K562 (cell line): ENCODE results near the gene PEX5L. TPM values are rescaled to one million over a fixed set of nuclear protein-coding genes. Genes with fewer than 3 reads are reported as not detected.

Experiments used
- ATAC-seq: fragments of 200-7000 bp; cut with Tn5 transposase; 3 replicates; pipeline ENCODE4 v1.9.1; 2020; ENCODE audit warnings: moderate library complexity
- BruUV-seq: library from RNA; stranded (reverse); fragments of 400-500 nt; replicated peaks from 2 replicates; lab custom pipeline; 2021; lab: Mats Ljungman, UMichigan
- CTCF ChIA-PET: fragments of 300-600 bp; formaldehyde crosslinking; extraction: SDS; loops from one replicate; lab custom pipeline; 2021; ENCODE audit warnings: low intra/inter-chr PET ratio; lab: Yijun Ruan, JAX
- POLR2A ChIA-PET: fragments of 300-600, 350-650 bp; sonication (Branson Sonifier 250); formaldehyde crosslinking; extraction: SDS; loops from one replicate; lab custom pipeline; 2021; ENCODE audit warnings: antibody characterized with exemption, inconsistent platforms; lab: Yijun Ruan, JAX
- DNase-seq, 4 experiments: peaks; one replicate each; pipeline versions ENCODE4 v3.0.0 to v3.0.0-alpha.2; 2011 to 2018; ENCODE audit warnings: low spot score in 3 of 4, mixed read lengths in 3 of 4; ENCODE audit errors: extremely low read depth in 1 of 4
- FAIRE-seq: peaks from 2 replicates; lab custom pipeline; 2011; peaks lifted over from hg19 to GRCh38; lab: Jason Lieb, UNC
- H2AFZ ChIP-seq: 2 replicates; pipeline ENCODE4 v1.6.0; 2011; ENCODE audit warnings: low read depth, low read length, control low read depth, inconsistent platforms
- H3K27ac ChIP-seq: fragments of 200-600 bp; 3 replicates; pipeline ENCODE4 v1.8.0; 2011; ENCODE audit warnings: low read depth, mild to moderate bottlenecking, control low read depth, inconsistent platforms, low read length, moderate library complexity, mixed read lengths; ENCODE audit errors: extremely low read depth
- H3K27me3 ChIP-seq, 2 experiments: fragments of 300-600 bp in 1 of 2; 2 replicates in 1 of 2; 3 replicates in 1 of 2; pipeline versions ENCODE4 v1.6.0 to v1.8.0; 2011; ENCODE audit warnings: inconsistent platforms in 2 of 2, low read length in 2 of 2, mild to moderate bottlenecking in 1 of 2, mixed read lengths in 1 of 2, moderate library complexity in 1 of 2; ENCODE audit not compliant: control insufficient read depth in 2 of 2, insufficient read depth in 2 of 2
- H3K36me3 ChIP-seq: fragments of 300-600 bp; 3 replicates; pipeline ENCODE4 v1.8.0; 2011; ENCODE audit warnings: mild to moderate bottlenecking, low read length, inconsistent platforms; ENCODE audit not compliant: control insufficient read depth, insufficient read depth
- H3K4me1 ChIP-seq, 2 experiments: fragments of 200-600 bp in 1 of 2; replicated peaks in 1 of 2; 2 replicates in 1 of 2; 3 replicates in 1 of 2; pipeline versions ENCODE4 v1.5.1 to v1.8.0; 2011; ENCODE audit warnings: inconsistent platforms in 2 of 2, low read length in 2 of 2, mild to moderate bottlenecking in 1 of 2, mixed read lengths in 1 of 2, moderate library complexity in 1 of 2; ENCODE audit not compliant: control insufficient read depth in 2 of 2, insufficient read depth in 2 of 2
- H3K4me2 ChIP-seq: 2 replicates; pipeline ENCODE4 v1.6.1; 2011; ENCODE audit warnings: low read length, control low read depth, inconsistent platforms, mixed read lengths; ENCODE audit not compliant: insufficient read depth
- H3K4me3 ChIP-seq: fragments of 200-600 bp; sonication (generic), shearing (Covaris generic); 2 replicates; pipeline ENCODE4 v1.5.1; 2016; ENCODE audit warnings: control low read depth, inconsistent platforms
- H3K79me2 ChIP-seq: fragments of 200-600 bp; 3 replicates; pipeline ENCODE4 v1.8.0; 2011; ENCODE audit warnings: low read length, inconsistent platforms; ENCODE audit not compliant: control insufficient read depth, insufficient read depth
- H3K9ac ChIP-seq, 2 experiments: 2 replicates each; pipeline versions ENCODE4 v1.6.0 to v1.6.1; 2011; ENCODE audit warnings: low read depth in 2 of 2, low read length in 2 of 2, control low read depth in 1 of 2, inconsistent platforms in 1 of 2, mild to moderate bottlenecking in 1 of 2, mixed read lengths in 1 of 2; ENCODE audit not compliant: insufficient read depth in 1 of 2
- H3K9me1 ChIP-seq: one replicate; pipeline ENCODE4 v1.6.0; 2011; ENCODE audit warnings: inconsistent platforms, mild to moderate bottlenecking, low read length, moderate library complexity; ENCODE audit not compliant: control insufficient read depth, insufficient read depth
- H3K9me3 ChIP-seq: replicated peaks from 2 replicates; pipeline ENCODE4 v1.5.1; 2011; ENCODE audit warnings: low read depth, low read length, inconsistent platforms; ENCODE audit not compliant: control insufficient read depth, insufficient read depth
- H4K20me1 ChIP-seq: replicated peaks from 2 replicates; pipeline ENCODE4 v1.6.1; 2011; ENCODE audit warnings: low read length, inconsistent platforms, mixed read lengths; ENCODE audit not compliant: control insufficient read depth, insufficient read depth
- BMI1 ChIP-seq: fragments of 150-350 bp; IDR thresholded peaks from 2 replicates; pipeline ENCODE4 v1.6.1; 2014; ENCODE audit warnings: low read length
- HDAC3 ChIP-seq: fragments of 450-650 bp; IDR thresholded peaks from 2 replicates; pipeline ENCODE4 v1.6.1; 2018; ENCODE audit warnings: borderline replicate concordance, mild to moderate bottlenecking, moderate library complexity; ENCODE audit not compliant: partially characterized antibody
- HOXB6 ChIP-seq: fragments of 250-450 bp; sonication (Bioruptor Pico); IDR thresholded peaks from 2 replicates; pipeline ENCODE4 v1.5.1; 2022; ENCODE audit warnings: mild to moderate bottlenecking, borderline replicate concordance
- LCOR ChIP-seq: sonication (generic); formaldehyde crosslinking; IDR thresholded peaks from 2 replicates; pipeline ENCODE4 v1.8.0; 2022; ENCODE audit warnings: mild to moderate bottlenecking, missing genetic modification reagents
- POU5F1 ChIP-seq: fragments of 150-350 bp; IDR thresholded peaks from 2 replicates; pipeline ENCODE4 v1.6.1; 2014; ENCODE audit warnings: borderline replicate concordance, low read length, low read depth, mild to moderate bottlenecking; ENCODE audit not compliant: partially characterized antibody
- RBM17 ChIP-seq: fragments of 200-400 bp; formaldehyde crosslinking; IDR thresholded peaks from 2 replicates; pipeline ENCODE4 v1.6.1; 2017; ENCODE audit warnings: low read depth, mild to moderate bottlenecking, low read length, borderline replicate concordance
- SMAD4 ChIP-seq: fragments of 250-450 bp; sonication (Bioruptor Pico); conservative IDR thresholded peaks from 2 replicates; pipeline ENCODE4 v1.8.0; 2021; ENCODE audit warnings: inconsistent platforms, mild to moderate bottlenecking, moderate library complexity
- SMARCA5 ChIP-seq: fragments of 450-650 bp; IDR thresholded peaks from 2 replicates; pipeline ENCODE4 v1.6.1; 2016
- SMARCC2 ChIP-seq: fragments of 450-650 bp; IDR thresholded peaks from 2 replicates; pipeline ENCODE4 v1.6.1; 2017; ENCODE audit warnings: antibody characterized with exemption, moderate library complexity, mild to moderate bottlenecking, low read depth
- SMC3 ChIP-seq: conservative IDR thresholded peaks from 2 replicates; pipeline ENCODE4 v1.6.1; 2011; ENCODE audit warnings: low read depth, low read length, improper control_type of control experiment; ENCODE audit not compliant: insufficient read depth
- ZC3H11A ChIP-seq: IDR thresholded peaks from 2 replicates; pipeline ENCODE4 v1.6.1; 2012; ENCODE audit warnings: low read depth, low read length, improper control_type of control experiment
- WGBS: fragments of 100-300 bp; shearing (Covaris generic); methylation state at CpG from one replicate; pipeline ENCODE4 v1.1.6; 2016; ENCODE audit warnings: low coverage, mixed read lengths; ENCODE audit not compliant: insufficient coverage; ENCODE audit errors: missing lambda C conversion rate; 5-methylcytosine and 5-hydroxymethylcytosine counted together
- in situ Hi-C: fragments of 300-500 bp; cut with MboI; formaldehyde crosslinking; loops from 4 replicates; pipeline ENCODE4 v1.15.0; 2018; ENCODE audit warnings: inconsistent platforms, mixed read lengths
- intact Hi-C: fragments of 100-400 bp; cut with micrococcal nuclease; formaldehyde crosslinking; loops from 2 replicates; pipeline ENCODE4 v1.14.2; 2022
- polyA plus RNA-seq, 8 experiments: library from polyadenylated mRNA; depleted of rRNA in 4 of 8; stranded (reverse) in 5 of 8; unstranded in 3 of 8; fragments of >200 nt; fragmentation: Nextera tagmentation in 2 of 8; fragmentation: Illumina TruSeq in 1 of 8; extraction: Ambion mirVana in 2 of 8; extraction: Trizol in 1 of 8; gene quantifications; 2 replicates each; pipeline versions ENCODE4 v1.2.1 to v1.2.3, GENCODE V29; 2011 to 2014; ENCODE audit warnings: inconsistent platforms in 1 of 8, missing spikeins in 1 of 8
- total RNA-seq, 7 experiments: library from RNA; depleted of rRNA in 6 of 7; stranded (reverse); fragments of >200 nt in 6 of 7; fragmentation: Illumina TruSeq in 2 of 7; extraction: Trizol in 2 of 7; gene quantifications; 2 replicates each; pipeline versions ENCODE4 v1.2.1 to v1.2.3, GENCODE V29; 2011 to 2021; ENCODE audit warnings: low replicate concordance in 1 of 7
- TF ChIP-seq, protein P1 (sequence below): fragments of 450-650 bp; IDR thresholded peaks from 2 replicates; pipeline ENCODE4 v1.6.1; 2017; ENCODE audit warnings: antibody characterized with exemption, mild to moderate bottlenecking

PEX5L gene
- total and polyA plus RNA-seq, 9 of the 15 experiments (the other 6 are each of a cell fraction or from before 2014, with no cell fraction given): not detected

DNA sequence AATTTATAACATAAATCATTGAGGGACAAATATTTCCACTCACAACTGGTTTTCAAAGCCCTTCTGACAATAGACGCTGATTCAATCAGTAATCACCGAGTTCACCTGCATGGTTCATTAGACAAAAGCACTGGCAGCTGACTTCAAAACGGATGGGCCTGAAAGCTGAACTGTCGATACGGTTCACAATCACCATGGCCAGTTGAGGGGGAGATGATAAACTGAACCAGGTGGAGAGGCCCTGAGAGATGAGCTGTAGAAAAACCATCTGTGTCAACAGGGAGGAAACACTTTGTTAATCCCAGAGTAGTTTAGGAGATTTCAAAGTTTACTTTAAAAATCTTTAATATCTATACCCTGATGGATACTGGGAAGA lies 75.0 kb downstream of the PEX5L start:
- FAIRE-seq (no peak), DNase-seq (no peak), ATAC-seq (no peak)
- ChIA-PET CTCF (no interaction called here), POLR2A (no interaction called here)
- Histone ChIP-seq H3K9me3 (no peaks in the 10 kb centered on the region), H3K4me2 (no peak overlapping the region), H3K9ac (no peak overlapping the region), H3K27ac (no peak overlapping the region), H3K4me1 (no peaks in the 10 kb centered on the region), H4K20me1 (no peaks in the 10 kb centered on the region), H3K27me3 (no peaks in the 10 kb centered on the region), H3K9me1 (no peaks in the 10 kb centered on the region), H3K36me3 (no peaks in the 10 kb centered on the region), H3K79me2 (no peaks in the 10 kb centered on the region), H2AFZ (no peak overlapping the region), H3K4me3 (no peak overlapping the region)
- intact Hi-C loops: no loop called here
- in situ Hi-C loops: no loop called here
- 0% methylated on average over 5 of the region's 5 CpGs for WGBS
- no TSS peak for BruUV-seq
- TF ChIP-seq HOXB6 (CRISPR knock-in tag): no peak
- no peak for TF ChIP-seq ZC3H11A
- no peak for TF ChIP-seq SMC3
- no peak for TF ChIP-seq SMARCC2
- TF ChIP-seq BMI1: no peak
- no peak for TF ChIP-seq POU5F1
- TF ChIP-seq, protein P1, sequence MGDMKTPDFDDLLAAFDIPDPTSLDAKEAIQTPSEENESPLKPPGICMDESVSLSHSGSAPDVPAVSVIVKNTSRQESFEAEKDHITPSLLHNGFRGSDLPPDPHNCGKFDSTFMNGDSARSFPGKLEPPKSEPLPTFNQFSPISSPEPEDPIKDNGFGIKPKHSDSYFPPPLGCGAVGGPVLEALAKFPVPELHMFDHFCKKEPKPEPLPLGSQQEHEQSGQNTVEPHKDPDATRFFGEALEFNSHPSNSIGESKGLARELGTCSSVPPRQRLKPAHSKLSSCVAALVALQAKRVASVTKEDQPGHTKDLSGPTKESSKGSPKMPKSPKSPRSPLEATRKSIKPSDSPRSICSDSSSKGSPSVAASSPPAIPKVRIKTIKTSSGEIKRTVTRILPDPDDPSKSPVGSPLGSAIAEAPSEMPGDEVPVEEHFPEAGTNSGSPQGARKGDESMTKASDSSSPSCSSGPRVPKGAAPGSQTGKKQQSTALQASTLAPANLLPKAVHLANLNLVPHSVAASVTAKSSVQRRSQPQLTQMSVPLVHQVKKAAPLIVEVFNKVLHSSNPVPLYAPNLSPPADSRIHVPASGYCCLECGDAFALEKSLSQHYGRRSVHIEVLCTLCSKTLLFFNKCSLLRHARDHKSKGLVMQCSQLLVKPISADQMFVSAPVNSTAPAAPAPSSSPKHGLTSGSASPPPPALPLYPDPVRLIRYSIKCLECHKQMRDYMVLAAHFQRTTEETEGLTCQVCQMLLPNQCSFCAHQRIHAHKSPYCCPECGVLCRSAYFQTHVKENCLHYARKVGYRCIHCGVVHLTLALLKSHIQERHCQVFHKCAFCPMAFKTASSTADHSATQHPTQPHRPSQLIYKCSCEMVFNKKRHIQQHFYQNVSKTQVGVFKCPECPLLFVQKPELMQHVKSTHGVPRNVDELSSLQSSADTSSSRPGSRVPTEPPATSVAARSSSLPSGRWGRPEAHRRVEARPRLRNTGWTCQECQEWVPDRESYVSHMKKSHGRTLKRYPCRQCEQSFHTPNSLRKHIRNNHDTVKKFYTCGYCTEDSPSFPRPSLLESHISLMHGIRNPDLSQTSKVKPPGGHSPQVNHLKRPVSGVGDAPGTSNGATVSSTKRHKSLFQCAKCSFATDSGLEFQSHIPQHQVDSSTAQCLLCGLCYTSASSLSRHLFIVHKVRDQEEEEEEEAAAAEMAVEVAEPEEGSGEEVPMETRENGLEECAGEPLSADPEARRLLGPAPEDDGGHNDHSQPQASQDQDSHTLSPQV: no peak
- no peak for TF ChIP-seq SMAD4 (CRISPR knock-in tag)
- no peak for TF ChIP-seq RBM17
- no peak for TF ChIP-seq LCOR
- no peak for TF ChIP-seq SMARCA5
- no peak for TF ChIP-seq HDAC3
